NCI-H2081 (cell line): ENCODE results near the gene FCHSD1.

Experiments used
- DNase-seq, 2 experiments: peaks; one replicate each; lab custom pipeline; 2025; lab: John Stamatoyannopoulos, UW

Gene FCHSD1

DNA sequence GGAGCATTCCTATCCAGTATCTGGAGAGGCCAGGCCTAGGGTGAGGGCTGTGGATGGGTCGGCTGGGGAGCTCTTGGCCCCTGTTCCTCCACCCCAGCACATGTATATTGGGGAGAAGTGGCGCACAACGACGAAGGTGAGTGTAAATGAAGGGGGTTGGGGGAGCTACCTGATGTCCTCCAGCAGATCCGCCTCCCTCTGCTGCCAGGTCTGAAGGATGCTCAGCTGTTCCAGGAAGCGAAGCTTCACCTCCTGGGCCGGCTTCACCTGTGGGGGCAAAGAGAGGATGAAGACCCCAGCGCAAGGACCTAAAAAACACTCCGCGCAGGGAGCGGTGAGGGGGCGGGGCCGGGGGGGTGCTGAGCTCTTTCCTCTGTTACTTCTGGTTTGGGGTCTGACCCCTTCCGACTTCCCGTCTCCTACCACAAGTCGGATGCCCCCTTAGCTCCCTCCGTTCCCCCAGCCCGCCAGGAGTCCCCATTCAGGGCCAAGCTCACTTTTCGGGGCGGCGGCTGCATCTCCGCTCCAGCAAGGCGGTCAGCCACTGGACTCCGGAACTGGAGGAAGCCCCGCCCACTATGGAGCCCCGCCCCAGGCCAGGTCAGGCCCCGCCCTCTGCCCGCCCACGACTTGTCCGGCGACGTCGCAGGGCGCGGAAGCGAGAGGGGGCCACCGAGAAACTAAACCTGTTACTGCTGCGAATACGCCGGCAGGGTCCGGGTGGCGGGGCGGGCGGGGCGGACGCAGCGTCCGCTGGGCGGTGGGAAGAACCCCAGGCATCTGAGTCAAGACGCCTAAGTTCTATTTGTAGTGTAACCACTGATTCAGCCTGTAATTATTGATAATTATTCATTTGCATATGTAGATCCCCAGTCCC is at the start of gene FCHSD1:
Gene FCHSD1, minus strand, starts transcription at position 568 of the 877 bp plus-strand sequence. Its CDS starts 50 bp downstream, at position 518.
- peak; percentile 28 to 43 for DNase-seq

DNA sequence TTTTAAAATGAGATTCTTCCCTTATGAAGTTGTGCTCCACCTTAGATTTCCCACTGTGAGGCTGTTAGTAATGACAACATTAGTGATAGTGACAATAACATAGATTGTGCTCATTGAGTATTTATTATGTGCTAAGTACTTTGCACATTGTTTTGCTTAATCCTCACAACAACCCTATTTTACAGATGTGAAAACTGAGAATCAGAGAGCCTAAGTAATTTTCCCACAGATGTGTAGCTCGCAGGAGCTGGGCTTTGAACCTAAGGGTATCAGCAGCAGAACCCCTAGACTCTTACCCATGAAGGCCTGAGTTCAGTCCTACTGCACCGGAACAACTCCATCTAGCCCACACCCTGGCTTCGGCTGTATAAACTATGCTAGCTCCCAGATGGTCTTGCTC is 46.4 kb upstream of the FCHSD1 start:
- no peak for DNase-seq

DNA sequence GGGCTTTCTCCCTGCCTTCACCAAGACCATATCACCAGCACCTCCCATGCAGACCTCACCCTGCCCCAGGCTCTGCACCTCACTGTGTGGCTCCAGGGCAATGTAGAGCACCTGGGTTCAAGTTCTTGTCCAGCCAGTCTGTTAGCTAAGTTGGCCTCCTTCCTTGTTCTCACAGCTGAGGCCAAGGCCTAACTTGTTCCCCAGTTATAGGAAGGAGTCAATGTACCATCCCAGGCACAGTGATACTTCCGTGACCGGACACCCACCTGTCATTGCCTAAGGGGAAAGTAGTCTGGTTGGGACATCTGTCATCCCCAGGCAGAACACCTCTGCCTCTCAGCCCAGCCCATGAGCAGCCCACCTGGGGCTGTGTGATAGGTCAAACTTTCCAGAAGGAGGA is 45.2 kb upstream of the FCHSD1 start:
- no peak for DNase-seq

DNA sequence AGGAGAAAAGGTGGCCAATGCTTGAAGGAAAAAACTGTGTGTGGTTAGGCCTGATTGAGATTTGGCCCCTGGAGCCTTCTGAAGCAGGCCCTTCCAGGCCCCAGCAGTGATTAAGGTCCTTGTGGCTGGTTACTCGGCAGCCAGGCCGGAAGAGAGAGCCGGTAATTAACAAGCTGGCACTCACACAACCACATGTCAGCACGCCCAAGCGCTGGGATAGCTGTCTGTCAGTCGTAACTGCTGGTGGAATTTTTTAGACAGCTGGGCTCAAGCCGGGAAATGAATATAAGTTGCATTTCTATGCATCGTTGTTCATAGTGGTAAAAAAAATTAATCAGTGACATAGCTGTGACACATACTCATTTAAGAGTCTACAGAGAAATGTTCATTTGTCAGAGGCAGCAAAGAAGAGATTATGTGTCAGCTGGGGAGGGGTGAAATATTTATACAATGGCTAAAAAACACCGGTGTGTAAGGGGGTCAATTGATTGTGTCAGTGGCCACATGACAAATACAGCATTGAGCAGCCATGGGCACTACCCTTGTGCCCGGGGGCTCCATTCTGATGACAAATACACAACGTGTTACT is 44.5 kb upstream of the FCHSD1 start:
- DNase-seq: peak in 1 of 2 experiments; percentile 42

DNA sequence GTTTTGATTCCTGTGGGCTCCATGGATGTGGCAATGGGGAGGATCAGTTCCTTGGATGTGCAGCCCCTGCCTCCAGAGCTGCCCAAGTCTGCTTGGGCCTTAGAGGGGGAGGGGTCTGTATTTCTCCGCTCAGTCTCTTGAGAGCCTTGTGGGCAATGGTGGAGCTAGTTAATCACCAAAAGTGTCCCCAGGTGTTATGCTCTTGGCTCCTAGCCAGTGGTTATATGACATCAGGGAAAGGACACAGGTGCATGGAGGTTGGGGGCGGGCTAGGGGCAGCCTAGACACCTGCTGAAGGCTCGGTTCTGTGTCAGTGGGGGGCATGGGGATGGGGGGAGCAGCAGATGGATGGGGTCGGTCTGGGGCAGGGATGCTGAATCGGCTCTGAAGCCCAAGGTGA is 43.3 kb upstream of the FCHSD1 start:
- peak in 1 of 2 experiments; percentile 24 for DNase-seq

DNA sequence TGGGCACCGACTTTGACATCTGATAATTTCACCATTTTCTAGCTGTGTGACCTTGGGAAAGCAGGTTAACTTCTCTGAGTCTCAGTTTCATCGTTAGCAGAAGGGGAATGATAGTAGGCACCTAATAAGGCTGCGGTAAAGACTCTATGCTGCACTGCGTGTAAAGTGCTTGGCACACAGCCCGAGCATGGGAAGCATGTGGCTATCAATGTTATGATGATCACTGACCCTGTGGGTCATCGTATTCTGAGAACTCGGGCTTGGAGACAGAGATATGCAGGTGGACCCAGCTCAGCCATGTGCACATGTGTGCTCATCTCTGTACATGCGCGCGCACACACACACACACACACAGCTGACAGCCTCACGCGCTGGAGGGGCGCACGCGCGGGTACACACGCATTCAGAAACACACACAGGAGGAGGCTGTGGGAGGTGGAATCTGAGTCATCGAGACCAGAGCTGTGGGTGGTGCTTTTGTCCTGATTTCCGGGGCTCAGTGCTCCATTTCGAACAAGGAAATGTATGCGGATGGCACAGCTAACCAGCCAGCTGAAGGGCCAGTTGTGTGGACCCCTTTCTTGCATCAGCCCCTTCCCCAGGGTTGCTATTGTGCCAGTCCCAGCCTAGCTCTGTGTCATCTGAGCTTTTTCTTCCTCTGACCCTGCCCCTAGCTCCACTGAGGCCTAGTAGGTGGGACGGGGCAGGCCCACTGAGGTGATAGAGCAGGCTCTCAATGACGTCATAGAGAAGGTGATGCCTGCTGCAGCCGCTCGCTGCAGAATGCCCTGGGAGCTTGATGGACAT is 41.9 kb upstream of the FCHSD1 start:
- DNase-seq: no peak

DNA sequence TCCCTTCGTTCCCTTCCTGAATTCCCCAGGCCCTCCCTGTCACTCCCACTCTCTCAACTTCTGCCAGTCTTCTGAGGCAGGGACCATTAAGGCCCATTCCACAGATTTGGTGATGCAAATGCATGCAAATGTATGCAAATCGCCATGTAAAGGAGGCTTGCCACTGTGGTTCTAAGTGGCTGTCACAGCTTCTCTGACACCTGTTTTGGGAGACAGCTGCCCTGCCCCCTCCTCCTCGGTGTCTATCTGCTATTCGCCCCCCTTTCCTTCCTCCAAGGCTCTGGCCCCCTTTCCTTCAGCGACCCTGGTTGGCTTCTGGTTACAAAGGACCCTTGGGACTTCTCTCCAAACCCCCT is 41.3 kb upstream of the FCHSD1 start:
- DNase-seq: no peak

DNA sequence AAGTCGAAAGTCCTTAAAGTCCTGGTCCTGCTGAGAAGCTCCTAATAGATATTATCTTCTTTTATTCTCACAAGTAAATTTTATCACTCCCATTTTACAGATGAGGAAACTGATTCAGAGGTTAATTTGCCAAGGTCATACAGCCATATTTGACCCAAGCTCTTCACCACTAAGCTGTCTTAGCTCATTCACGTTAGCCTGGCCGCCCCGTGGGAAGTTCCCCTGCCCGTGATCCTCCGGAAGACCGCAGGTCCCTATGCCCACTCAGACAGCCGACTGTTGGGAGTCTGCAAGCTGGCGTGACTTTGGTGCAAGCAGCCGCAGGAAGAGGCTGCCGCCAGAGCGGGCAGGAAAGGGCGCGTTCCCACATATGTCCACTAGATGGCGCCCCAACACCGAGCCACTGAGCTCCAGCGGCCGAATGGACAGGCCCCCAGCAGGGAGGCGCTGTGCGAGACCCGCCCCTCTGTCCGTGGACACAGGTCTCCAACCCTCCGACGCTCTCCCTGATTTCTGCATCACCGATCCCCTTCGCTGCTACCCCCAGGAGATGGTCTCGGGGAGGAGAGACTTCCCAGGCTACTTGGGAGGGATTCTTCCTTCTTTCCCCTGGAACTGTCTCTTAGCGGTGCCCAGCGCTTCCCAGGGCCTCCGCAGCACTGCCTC is 40.8 kb upstream of the FCHSD1 start:
- DNase-seq: peak; percentile 60 to 61

DNA sequence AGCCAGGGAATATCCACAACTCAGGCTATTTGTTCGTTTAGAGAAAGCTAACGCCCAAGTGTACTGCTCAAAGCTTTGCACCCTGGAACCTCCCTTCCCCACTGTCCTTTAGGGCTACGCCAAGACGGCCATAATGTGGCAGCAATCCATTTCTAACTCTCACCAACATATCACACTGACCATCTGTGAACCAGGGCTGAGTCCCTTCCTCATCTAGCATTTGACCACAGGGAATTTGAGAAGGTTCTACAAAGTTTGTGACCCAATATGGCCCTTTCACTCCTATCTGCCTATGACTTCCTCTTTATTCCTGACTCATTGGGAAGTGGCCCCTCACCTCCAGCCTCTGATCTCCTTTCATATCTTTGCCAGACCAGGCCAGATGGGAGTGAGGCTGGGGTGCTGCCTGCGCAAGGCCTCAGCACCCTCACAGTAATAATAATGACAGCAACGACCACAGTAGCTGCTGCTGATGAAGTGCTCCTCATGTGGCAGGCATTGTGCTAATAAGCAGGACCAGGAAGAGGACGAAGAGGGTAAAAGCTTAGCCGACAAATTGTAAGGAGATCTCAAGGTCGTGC is 40.2 kb upstream of the FCHSD1 start:
- no peak for DNase-seq

DNA sequence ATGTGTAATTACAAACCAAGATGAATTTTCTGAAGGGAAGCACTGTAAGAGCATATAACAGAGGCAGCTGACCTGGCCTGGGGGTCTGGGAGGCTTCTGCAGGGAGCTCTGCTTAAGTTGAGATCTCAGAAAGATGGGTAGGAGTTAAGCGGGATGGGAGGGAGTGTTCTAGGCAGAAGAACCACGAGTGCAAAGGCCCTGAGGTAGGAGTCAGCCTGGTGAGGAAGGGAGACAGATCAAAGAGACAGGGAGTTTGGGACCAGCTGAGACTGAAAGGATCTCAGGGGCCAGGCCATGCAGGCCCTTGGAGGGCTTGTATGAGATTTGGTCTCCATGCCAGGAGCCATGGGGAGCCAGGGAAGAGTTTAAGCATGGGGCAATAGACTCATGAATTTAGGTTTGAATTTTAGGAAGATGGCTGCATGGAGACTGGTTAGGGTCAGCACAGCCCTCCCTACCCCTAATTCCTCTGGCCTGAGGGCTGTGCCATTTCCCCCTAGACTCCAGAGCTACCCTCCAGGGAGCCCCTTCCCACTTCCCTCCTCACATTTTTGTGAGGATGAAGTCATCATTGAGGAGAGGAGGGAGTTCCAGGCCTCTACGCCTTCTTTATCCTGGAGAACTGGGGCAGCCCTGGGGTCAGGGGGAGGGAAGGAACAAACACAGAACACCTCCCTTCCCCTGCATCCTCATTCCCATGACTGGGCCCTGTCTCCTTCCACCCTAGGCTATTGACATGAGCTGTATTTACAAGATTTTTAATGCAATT is 35.6 kb upstream of the FCHSD1 start:
- no peak for DNase-seq

DNA sequence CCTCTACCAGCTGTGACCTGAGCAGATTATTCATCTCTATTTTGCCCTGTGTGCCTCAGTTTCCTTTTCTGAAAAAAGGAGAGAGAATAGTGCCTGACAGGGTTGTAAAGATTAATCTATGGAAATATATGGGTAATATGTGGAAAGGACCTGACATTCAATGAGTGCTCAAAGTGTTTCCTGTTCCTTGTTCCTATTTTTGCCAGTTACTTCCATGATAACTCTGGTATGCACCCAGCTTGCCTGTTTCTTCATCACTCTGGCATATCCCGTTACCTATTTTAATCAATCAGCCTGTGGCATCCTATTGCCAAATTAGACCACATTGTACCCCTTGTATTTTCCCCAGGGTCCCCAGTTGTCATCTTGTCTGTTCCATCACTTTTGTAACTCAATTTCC is 34.4 kb upstream of the FCHSD1 start:
- no peak for DNase-seq

DNA sequence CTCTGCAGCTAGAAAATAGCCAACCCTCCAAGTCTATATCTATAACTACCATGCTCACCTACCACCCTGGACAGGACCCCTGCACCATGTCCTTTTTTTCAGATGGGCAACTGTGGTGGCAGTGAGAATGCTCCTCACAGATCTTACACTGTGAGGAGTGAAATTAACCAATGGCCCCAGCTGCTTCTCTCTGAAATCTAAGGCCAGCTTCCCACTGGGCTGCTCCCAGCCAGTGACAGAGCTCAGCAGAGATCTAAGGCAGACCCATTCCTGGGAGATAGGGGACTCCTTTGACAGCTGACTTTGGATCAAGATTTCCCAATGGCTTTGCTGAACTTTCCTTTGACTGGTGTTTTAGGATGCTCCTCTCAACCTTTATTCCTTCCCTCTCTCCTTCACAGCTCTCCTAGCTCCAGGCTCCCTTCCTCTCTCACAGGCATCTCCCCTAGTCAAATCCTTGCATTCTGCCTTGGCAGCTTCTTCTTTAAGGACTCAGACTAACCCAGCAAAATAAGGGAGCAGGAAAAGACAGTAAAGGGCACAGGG is 32.5 kb upstream of the FCHSD1 start:
- no peak for DNase-seq

DNA sequence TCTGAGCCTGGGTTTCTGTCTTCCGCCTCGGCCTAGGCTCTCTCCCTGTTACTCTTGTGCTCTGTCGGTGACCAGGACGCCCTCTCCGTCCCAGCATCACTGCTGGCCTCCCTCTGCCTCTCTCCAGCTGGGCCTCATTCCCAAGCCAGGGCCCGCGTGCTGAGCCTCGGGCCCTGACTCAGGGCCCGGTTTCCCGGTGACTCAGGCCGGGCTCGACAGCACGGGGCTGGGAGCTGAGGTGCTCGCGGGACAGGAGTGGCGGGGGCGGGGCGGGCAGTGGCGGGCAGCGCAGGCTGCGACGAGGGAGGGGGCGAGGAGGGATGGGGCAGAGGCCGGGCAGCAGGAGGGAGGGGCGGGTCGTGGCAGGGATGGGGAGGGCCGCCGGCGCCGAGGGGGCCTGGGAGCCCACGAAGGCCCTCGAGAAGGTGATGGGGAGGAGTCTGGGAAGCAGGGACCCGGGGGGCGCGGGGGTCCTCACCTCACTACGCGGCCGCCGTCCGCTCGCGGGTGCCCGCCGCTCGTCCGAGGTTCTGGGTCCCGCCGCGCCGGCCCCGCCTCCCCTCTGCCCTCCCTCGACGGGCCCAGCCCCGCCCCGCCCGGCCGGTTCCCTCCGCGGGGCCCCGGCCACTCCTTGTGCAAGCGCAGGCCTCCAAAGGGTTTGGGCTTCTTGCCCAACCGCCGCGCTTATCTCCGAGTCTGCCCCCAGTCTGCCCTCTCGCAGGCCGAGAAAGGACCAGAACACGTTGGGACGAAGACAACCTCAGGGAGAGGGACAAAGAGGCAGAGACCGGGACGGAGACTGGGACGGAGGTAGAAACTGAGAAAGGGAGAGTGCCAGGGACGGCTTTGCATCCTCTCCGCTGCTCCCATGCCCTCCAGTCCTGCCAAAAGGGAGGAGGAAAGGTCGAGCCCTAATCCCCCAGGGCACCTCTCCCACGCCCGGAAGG is 30.8 kb upstream of the FCHSD1 start, which contains the start of gene ARAP3:
Gene ARAP3, minus strand, starts transcription at position 536 of the 947 bp plus-strand sequence. CDS start 1,744 bp downstream, outside the sequence.
- DNase-seq: no peak

DNA sequence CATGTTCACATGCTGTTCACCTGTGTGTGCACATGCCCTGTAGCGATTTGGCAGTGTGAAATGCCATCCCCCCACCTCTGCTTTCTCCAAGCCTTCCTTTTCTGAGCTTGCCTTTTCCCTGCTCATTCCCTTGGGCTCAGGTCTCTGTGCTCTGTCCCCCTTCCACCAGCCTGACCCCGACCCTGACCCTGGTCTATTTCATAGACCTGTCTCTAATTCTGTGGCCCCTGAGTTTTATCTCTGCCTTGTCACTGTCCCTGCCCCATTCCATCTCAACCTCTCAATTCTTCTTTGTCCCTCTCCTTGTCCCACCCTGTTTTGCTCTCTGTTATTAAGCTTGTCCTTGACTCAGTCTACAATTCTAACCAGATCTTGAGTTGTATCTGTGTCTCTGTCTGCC is 30.1 kb upstream of the FCHSD1 start:
- DNase-seq: no peak

DNA sequence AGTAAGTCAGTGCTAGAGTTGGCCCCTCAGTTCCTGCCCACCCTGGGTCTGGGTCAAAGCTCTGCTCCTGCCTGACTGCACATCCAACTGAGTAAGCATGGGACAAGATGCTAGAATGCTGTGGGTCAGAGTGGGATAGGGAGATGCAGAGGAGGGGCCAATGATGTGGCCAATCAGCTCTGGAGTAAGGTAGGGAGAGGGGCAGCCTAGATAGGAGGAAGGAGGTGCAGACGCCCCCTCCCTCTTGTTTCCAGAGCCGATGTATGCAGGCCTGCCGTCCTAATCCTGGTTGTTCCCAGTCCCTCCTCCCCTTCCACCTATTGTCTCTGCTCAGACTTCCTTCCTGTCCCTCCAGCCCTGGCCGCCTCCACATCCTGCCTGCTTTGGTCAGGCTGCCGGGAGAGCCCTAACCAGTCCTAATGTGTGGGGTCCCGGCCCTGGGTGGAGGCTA is 29.6 kb upstream of the FCHSD1 start:
- DNase-seq: no peak

DNA sequence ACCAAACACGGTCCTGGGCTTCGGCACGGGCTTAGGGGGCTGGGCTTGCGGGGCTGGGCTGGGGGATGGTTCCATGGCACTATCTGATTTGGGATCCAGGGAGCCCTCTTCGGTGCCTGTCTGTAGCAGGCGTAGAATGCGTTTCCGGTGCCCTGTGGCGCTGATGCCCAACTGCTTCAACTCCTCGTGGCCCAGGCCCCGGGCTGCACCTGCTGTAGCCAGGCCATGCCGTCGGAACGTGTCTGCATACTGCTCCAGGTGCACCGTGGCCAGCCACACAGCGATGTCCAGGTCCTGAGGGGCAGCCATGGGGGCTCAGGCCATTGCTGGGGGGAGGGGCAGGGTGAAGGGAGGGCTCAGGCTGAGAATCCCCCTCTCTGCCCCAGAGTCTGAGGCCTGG is 29.0 kb upstream of the FCHSD1 start:
- DNase-seq: no peak

DNA sequence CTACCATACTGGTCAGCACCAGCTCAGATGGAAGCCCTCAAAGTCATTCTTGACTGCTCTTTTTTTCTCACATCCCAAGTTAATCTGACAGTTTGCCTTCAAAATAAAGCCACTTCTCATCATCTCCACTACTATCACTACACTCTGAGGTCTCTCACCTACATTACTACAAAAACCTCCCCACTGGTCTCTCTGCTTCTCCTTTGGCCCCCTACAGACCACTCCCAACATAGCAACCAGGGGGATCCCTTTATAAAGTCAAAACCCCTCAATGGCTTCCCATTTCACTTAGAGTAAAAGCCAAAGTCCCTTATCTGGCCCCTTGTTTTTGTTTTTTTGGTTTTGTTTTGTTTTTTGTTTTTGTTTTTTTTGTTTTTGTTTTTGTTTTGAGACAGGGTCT is 26.2 kb upstream of the FCHSD1 start:
- no peak for DNase-seq

DNA sequence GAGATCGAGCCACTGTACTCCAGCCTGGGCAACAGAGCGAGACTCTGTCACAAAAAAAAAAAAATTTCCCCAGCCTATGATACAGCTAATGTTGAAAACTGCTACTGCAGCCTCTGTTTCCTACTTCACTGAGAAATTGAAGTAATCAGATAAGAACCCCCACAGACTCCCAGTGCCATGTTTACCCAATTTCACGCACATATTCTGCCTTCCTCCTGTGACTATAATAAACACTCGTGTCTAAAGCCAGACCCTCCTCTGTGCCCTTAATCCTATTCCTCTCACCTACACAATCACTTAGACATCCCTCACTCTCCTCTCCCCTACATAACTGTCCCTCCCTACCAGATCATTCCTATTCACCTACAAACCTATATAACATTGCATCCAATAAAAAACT is 24.5 kb upstream of the FCHSD1 start:
- no peak for DNase-seq

DNA sequence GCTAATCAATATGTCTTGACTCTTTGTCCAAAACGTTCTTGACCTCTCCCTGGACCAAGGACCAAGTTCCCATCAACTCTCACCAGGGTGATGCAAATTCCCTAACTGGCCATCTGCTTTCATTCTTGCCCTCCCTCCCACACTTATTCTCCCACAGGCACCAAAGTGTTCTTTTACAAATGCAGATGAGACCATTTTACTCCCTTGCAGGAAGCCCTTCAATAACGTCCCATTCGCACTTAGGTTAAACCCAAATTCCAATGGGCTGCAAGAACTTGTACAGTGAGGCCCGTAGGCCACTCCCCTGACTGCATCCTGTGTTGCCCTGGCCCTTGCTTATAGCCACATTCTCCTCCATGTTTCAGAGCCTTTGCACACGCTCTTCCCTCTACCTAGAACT is 23.5 kb upstream of the FCHSD1 start:
- no peak for DNase-seq
